Measurements from ENCODE around the gene COL2A1. TPM values are rescaled to one million over a fixed set of nuclear protein-coding genes. Genes with fewer than 3 reads are reported as not detected.

COL2A1 gene
- total and polyA plus RNA-seq, 2 donors (not counting 3 experiments of a cell fraction or from before 2014, with no cell fraction given) = not detected

GRCh38 chr12:48017496-48017895 is 13.2 kb upstream of the COL2A1 start:
- Histone ChIP-seq H2AFZ (ENCODE audit: low read depth, low read length) (no peak overlapping the region), H3K27ac (ENCODE audit: insufficient read depth, low read depth, low read length) (no peak overlapping the region), H3K79me2 (ENCODE audit: control insufficient read depth, insufficient read depth, low read length) (no peaks in the 10 kb centered on the region), H3K27me3 (ENCODE audit: control insufficient read depth in 2 of 2, insufficient read depth in 2 of 2, low read length in 2 of 2) (peaks cover 23 to 41% of the 10 kb centered on the region in 2 experiments), H3K9ac (replicated peaks; ENCODE audit: extremely low read depth, insufficient read depth, low read length) (no peak overlapping the region), H4K20me1 (replicated peaks; ENCODE audit: control insufficient read depth, extremely low read depth, insufficient read depth, low read length) (no peaks in the 10 kb centered on the region), H3K4me3 (replicated peaks in 1 of 3; ENCODE audit: insufficient read depth in 1 of 3, low read depth in 1 of 3, low read length in 3 of 3) (no peak overlapping the region), H3K9me3 (replicated peaks; ENCODE audit: control insufficient read depth, insufficient read depth, low read length) (no peaks in the 10 kb centered on the region), H3K4me1 (ENCODE audit: control insufficient read depth, extremely low read depth, insufficient read depth, low read length) (no peaks in the 10 kb centered on the region), H3K36me3 (ENCODE audit: control insufficient read depth in 2 of 2, extremely low read depth in 1 of 2, insufficient read depth in 2 of 2, low read length in 2 of 2) (no peaks in the 10 kb centered on the region), H3K4me2 (ENCODE audit: insufficient read depth, low read length) (no peak overlapping the region), H3K9me1 (replicated peaks; ENCODE audit: control insufficient read depth, extremely low read depth, insufficient read depth, low read length) (no peaks in the 10 kb centered on the region)
- DNase-seq (ENCODE audit: low read depth, low spot score) (no peak), FAIRE-seq (no peak)
- POLR2A ChIA-PET = no interaction called here
- intact Hi-C loops (cut with micrococcal nuclease) (no loop called here), dilution Hi-C loops (cut with MboI; ENCODE audit: extremely low pct_ligation_motif_present, low sequenced_read_pairs) (no loop called here)
- TF ChIP-seq GATA2 (IDR thresholded peaks at IDR 0.05; ENCODE audit: insufficient read depth, insufficient read length, low read depth, low read length) (no peak), MAX (IDR thresholded peaks at IDR 0.05; ENCODE audit: insufficient read depth, insufficient read length) (no peak), FOS (IDR thresholded peaks at IDR 0.05; ENCODE audit: borderline replicate concordance, insufficient read depth, low read length) (no peak), POLR2AphosphoS5 (IDR thresholded peaks at IDR 0.05; ENCODE audit: insufficient read depth, low read depth, low read length) (no peak), POLR2A (IDR thresholded peaks at IDR 0.05; ENCODE audit: low read depth, low read length) (no peak), CTCF (IDR thresholded peaks at IDR 0.05; ENCODE audit: extremely low read depth in 1 of 2, insufficient read depth in 1 of 2, low read depth in 1 of 2, low read length in 2 of 2) (no peak), JUN (IDR thresholded peaks at IDR 0.05; ENCODE audit: borderline replicate concordance, insufficient read depth, insufficient read length, low read depth) (no peak), MYC (IDR thresholded peaks at IDR 0.05; ENCODE audit: low read depth, low read length) (no peak), EZH2 (IDR thresholded peaks at IDR 0.05; ENCODE audit: borderline replicate concordance, low read depth, low read length, severe bottlenecking) (no peak)
- no TSS peak for BruUV-seq (replicated peaks)
- CTCF ChIA-PET = no interaction called here

Data from endothelial cell of umbilical vein (primary cell).